SK-N-SH (cell line): ENCODE measurements around the gene SAMM50. TPM values are rescaled to one million over a fixed set of nuclear protein-coding genes. Genes with fewer than 3 reads are reported as not detected.

Source experiments
- CTCF ChIA-PET: fragments of 300-600, 350-600 bp; formaldehyde crosslinking; extraction: SDS; loops from one replicate; lab custom pipeline; 2021; lab: Yijun Ruan, JAX
- POLR2A ChIA-PET: fragments of 350-600 bp; sonication (Branson Sonifier 250); formaldehyde crosslinking; extraction: SDS; loops from one replicate; lab custom pipeline; 2020; ENCODE audit warnings: antibody characterized with exemption, inconsistent platforms; lab: Yijun Ruan, JAX
- DNase-seq: peaks from one replicate; pipeline ENCODE4 v3.0.0; 2012
- H2AFZ ChIP-seq: fragments of 200-600 bp; sonication (generic); 2 replicates; pipeline ENCODE4 v1.8.1; 2016; ENCODE audit warnings: antibody characterized with exemption, mild to moderate bottlenecking, low read depth
- H3F3A ChIP-seq: fragments of 200-600 bp; sonication (generic); replicated peaks from 2 replicates; pipeline ENCODE3; 2016; ENCODE audit warnings: antibody characterized with exemption, mild to moderate bottlenecking; ENCODE audit not compliant: insufficient read depth
- H3K27ac ChIP-seq, 2 experiments: fragments of 200-500 bp in 1 of 2; fragments of 200-600 bp in 1 of 2; sonication (Bioruptor generic) in 1 of 2; sonication (generic), shearing (Covaris generic) in 1 of 2; 2 replicates each; pipeline versions ENCODE4 v1.5.1 to v1.6.1; 2014 to 2016; ENCODE audit warnings: low read depth in 2 of 2, inconsistent platforms in 1 of 2, low read length in 1 of 2, mild to moderate bottlenecking in 1 of 2, mixed read lengths in 1 of 2
- H3K27me3 ChIP-seq: fragments of 200-600 bp; sonication (generic), shearing (Covaris generic); 2 replicates; pipeline ENCODE4 v1.6.1; 2016; ENCODE audit warnings: mixed run types; ENCODE audit not compliant: insufficient read depth
- H3K36me3 ChIP-seq, 2 experiments: fragments of 200-500 bp in 1 of 2; fragments of 200-600 bp in 1 of 2; sonication (Bioruptor generic) in 1 of 2; sonication (generic) in 1 of 2; replicated peaks in 1 of 2; 2 replicates each; pipeline versions ENCODE3 to v1.5.1; 2014 to 2016; ENCODE audit warnings: low read length in 1 of 2, mild to moderate bottlenecking in 1 of 2; ENCODE audit not compliant: insufficient read depth in 2 of 2, control insufficient read depth in 1 of 2
- H3K4me1 ChIP-seq, 2 experiments: fragments of 200-500 bp in 1 of 2; fragments of 200-600 bp in 1 of 2; sonication (Bioruptor generic) in 1 of 2; sonication (generic), shearing (Covaris generic) in 1 of 2; 2 replicates each; pipeline versions ENCODE4 v1.5.1 to v1.6.1; 2014 to 2016; ENCODE audit warnings: low read depth in 1 of 2, low read length in 1 of 2, mixed run types in 1 of 2; ENCODE audit not compliant: insufficient read depth in 2 of 2, control insufficient read depth in 1 of 2
- H3K4me2 ChIP-seq: fragments of 200-600 bp; sonication (generic), shearing (Covaris generic); 2 replicates; pipeline ENCODE4 v1.6.1; 2017; ENCODE audit warnings: mixed run types
- H3K4me3 ChIP-seq, 2 experiments: fragments of 200-500 bp in 1 of 2; fragments of 200-600 bp in 1 of 2; sonication (Bioruptor generic) in 1 of 2; sonication (generic), shearing (Covaris generic) in 1 of 2; 2 replicates each; pipeline versions ENCODE4 v1.5.1 to v1.8.1; 2014 to 2016; ENCODE audit warnings: low read depth in 2 of 2, inconsistent platforms in 1 of 2, low read length in 1 of 2, mild to moderate bottlenecking in 1 of 2, mixed read lengths in 1 of 2, moderate library complexity in 1 of 2
- H3K79me2 ChIP-seq: fragments of 200-600 bp; sonication (generic); 2 replicates; pipeline ENCODE4 v1.8.1; 2017; ENCODE audit warnings: mild to moderate bottlenecking; ENCODE audit not compliant: insufficient read depth
- H3K9ac ChIP-seq: fragments of 200-600 bp; sonication (generic); 2 replicates; pipeline ENCODE4 v1.6.1; 2017; ENCODE audit warnings: mixed run types
- H3K9me2 ChIP-seq: fragments of 200-600 bp; sonication (generic); 2 replicates; pipeline ENCODE4 v1.6.1; 2017; ENCODE audit warnings: mixed run types
- H3K9me3 ChIP-seq: fragments of 200-600 bp; sonication (generic); 2 replicates; pipeline ENCODE4 v1.6.1; 2017; ENCODE audit warnings: mixed run types, mild to moderate bottlenecking, moderate library complexity
- H4K20me1 ChIP-seq: fragments of 200-600 bp; sonication (generic); 2 replicates; pipeline ENCODE4 v1.6.1; 2017; ENCODE audit warnings: mild to moderate bottlenecking, mixed run types; ENCODE audit not compliant: insufficient read depth
- FOXJ3 ChIP-seq: sonication (generic); formaldehyde crosslinking; IDR thresholded peaks from 2 replicates; pipeline ENCODE4 v1.5.1; 2020; ENCODE audit warnings: mild to moderate bottlenecking, missing genetic modification reagents
- GATA2 ChIP-seq: sonication (generic); formaldehyde crosslinking; IDR thresholded peaks from 2 replicates; pipeline ENCODE4 v1.5.0; 2020; ENCODE audit warnings: mild to moderate bottlenecking, missing genetic modification reagents
- POLR2AphosphoS5 ChIP-seq: IDR thresholded peaks from 2 replicates; pipeline ENCODE4 v1.6.1; 2012; ENCODE audit warnings: low read depth, low read length
- REST ChIP-seq: IDR thresholded peaks from 2 replicates; pipeline ENCODE4 v1.6.1; 2012; ENCODE audit warnings: mild to moderate bottlenecking, low read depth, low read length, moderate library complexity
- RFX5 ChIP-seq: IDR thresholded peaks from 2 replicates; pipeline ENCODE4 v1.6.1; 2012; ENCODE audit warnings: mild to moderate bottlenecking, improper control_type of control experiment, low read length
- TEAD4 ChIP-seq: IDR thresholded peaks from 2 replicates; pipeline ENCODE4 v1.4.0; 2012; ENCODE audit warnings: mild to moderate bottlenecking, borderline replicate concordance; ENCODE audit not compliant: insufficient read depth
- whole genome bisulfite sequencing: methylation state at CpG from one replicate; pipeline ENCODE4 v1.1.6; 2017; ENCODE audit warnings: low lambda C conversion rate; 5-methylcytosine and 5-hydroxymethylcytosine counted together
- polyA plus RNA-seq, 3 experiments: library from polyadenylated mRNA; depleted of rRNA; stranded (reverse); fragments of >200 nt; gene quantifications; 2 replicates each; pipeline ENCODE4 v1.2.3, GENCODE V29; 2012
- TF ChIP-seq, protein P1 (sequence below): IDR thresholded peaks from 2 replicates; pipeline ENCODE4 v1.4.0; 2012; ENCODE audit warnings: low read depth, borderline replicate concordance

The SAMM50 gene
- polyA plus RNA-seq, 1 of the 3 experiments (the other 2 are of a cell fraction): 49.6 TPM

GRCh38 chr22:43990044-43990443, 34.8 kb downstream of the SAMM50 start:
- TF ChIP-seq GATA2 (CRISPR knock-in tag): no peak
- TF ChIP-seq REST: no peak
- TF ChIP-seq POLR2AphosphoS5: no peak
- TF ChIP-seq FOXJ3 (CRISPR knock-in tag): no peak
- no peak for TF ChIP-seq RFX5
- TF ChIP-seq, protein P1, sequence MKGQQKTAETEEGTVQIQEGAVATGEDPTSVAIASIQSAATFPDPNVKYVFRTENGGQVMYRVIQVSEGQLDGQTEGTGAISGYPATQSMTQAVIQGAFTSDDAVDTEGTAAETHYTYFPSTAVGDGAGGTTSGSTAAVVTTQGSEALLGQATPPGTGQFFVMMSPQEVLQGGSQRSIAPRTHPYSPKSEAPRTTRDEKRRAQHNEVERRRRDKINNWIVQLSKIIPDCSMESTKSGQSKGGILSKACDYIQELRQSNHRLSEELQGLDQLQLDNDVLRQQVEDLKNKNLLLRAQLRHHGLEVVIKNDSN: no peak
- Histone ChIP-seq H3K4me2 (no peak overlapping the region), H3K27ac (no peak overlapping the region), H3K9me2 (no peaks in the 10 kb centered on the region), H3K9me3 (no peaks in the 10 kb centered on the region), H3K4me1 (peaks cover 0 to 6% of the 10 kb centered on the region in 2 experiments; a peak in 1 of 4 replicates), H3K79me2 (no peaks in the 10 kb centered on the region; the same call in 1 of the 2 replicates), H3K36me3 (peaks cover 46 to 83% of the 10 kb centered on the region in 2 experiments), H2AFZ (no peak overlapping the region), H3K9ac (no peak overlapping the region), H3K27me3 (no peaks in the 10 kb centered on the region), H3F3A (peaks cover 8% of the 10 kb centered on the region), H4K20me1 (peaks cover 4% of the 10 kb centered on the region; the same call in 1 of the 2 replicates), H3K4me3 (no peak overlapping the region)
- no peak for DNase-seq
- 92% methylated on average over 12 of the region's 13 CpGs for WGBS
- ChIA-PET POLR2A (no interaction called here), CTCF (interaction anchor here (1.0 to 8.2 kb wide), 4 partner anchors 8 to 635 kb away, joined by 3 to 234 read pairs (median 62); no protein-coding TSS in a partner anchor)

DNA sequence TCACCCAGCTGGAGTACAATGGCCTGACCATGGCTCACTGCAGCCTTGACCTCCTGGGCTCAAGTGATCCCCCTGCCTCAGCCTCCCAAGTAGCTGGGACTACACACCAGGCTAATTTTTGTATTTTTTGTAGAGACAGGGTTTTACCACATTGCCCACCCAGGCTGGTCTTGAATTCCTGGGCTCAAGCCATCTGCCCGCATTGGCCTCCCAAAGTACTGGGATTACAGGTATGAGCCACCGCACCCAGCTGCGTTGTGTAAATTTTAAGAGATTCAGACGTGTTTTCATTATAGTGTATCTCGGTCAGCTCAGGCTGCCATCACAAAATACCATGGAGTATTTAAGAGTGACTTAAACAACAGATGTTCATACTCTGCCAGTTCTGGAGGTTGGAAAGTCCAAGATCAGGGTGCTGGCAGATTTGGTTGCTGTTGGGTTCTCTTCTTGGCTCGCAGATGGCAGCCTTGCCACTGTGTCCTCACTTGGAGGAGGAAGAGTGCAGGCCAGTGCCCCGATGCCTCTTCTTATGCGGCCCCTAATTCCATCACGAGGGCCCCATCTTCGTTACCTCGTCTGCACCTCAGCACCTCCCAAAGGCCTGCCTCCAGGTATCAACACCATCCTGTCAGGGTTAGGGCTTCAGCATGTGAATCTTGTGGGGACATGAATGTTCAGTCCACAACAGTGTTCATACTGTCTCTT, 36.2 kb downstream of the SAMM50 start:
- Histone ChIP-seq H3K4me3 (no peak overlapping the region), H2AFZ (no peak overlapping the region), H3K36me3 (peaks cover 44 to 88% of the 10 kb centered on the region in 2 experiments), H3K27me3 (no peaks in the 10 kb centered on the region), H3K27ac (no peak overlapping the region), H3F3A (peaks cover 7% of the 10 kb centered on the region), H3K9me3 (no peaks in the 10 kb centered on the region), H3K79me2 (no peaks in the 10 kb centered on the region; the same call in 1 of the 2 replicates), H3K4me1 (peaks cover 0 to 6% of the 10 kb centered on the region in 2 experiments; a peak in 1 of 4 replicates), H4K20me1 (peaks cover 4% of the 10 kb centered on the region; the same call in 1 of the 2 replicates), H3K9ac (no peak overlapping the region), H3K9me2 (no peaks in the 10 kb centered on the region), H3K4me2 (no peak overlapping the region)
- POLR2A ChIA-PET: interaction anchor here (0.7 kb wide), 1 partner anchor 636 kb away, joined by 4 read pairs; no protein-coding TSS in a partner anchor
- no peak for TF ChIP-seq TEAD4
- no peak for DNase-seq
- WGBS: 97% methylated on average over 11 of the region's 11 CpGs
- CTCF ChIA-PET: interaction anchor here (2.5 to 8.2 kb wide), 5 partner anchors 12 to 634 kb away, joined by 19 to 234 read pairs (median 35); no protein-coding TSS in a partner anchor
